Stomach (tissue), 4 donors: Measurements from ENCODE around the gene HK1.
"Not testable (repeated sequence)": the region's sequence is repeated elsewhere in the genome, so short reads cannot be mapped to it uniquely, and the experiment has no call there.

Experiments
- CTCF ChIP-seq, 7 experiments: fragments of 450-650 bp in 4 of 7; fragments of 200-600 bp in 3 of 7; sonication (generic) in 3 of 7; IDR thresholded peaks; one replicate each; pipeline ENCODE4 v1.5.1; 2016 to 2019; ENCODE audit warnings: antibody characterized with exemption in 7 of 7, control low read depth in 2 of 7, mild to moderate bottlenecking in 1 of 7
- EP300 ChIP-seq: sonication (generic); formaldehyde crosslinking; IDR thresholded peaks from one replicate; pipeline ENCODE4 v1.6.1; 2017; ENCODE audit warnings: antibody characterized with exemption
- POLR2AphosphoS5 ChIP-seq, 3 donors: sonication (generic); formaldehyde crosslinking; IDR thresholded peaks; one replicate each; pipeline ENCODE4 v1.6.1; 2016; ENCODE audit warnings: antibody characterized with exemption in 3 of 3

GRCh38 chr10:69333865-69334301 is 55.6 kb downstream of the HK1 start:
- not testable (repeated sequence) for TF ChIP-seq POLR2AphosphoS5 (IDR thresholded peaks at IDR 0.05); CTCF (IDR thresholded peaks at IDR 0.05); EP300
